Fibroblast of lung (primary cell): ENCODE results near the gene SDCCAG8. TPM values are rescaled to one million over a fixed set of nuclear protein-coding genes. Genes with fewer than 3 reads are reported as not detected.

ENCODE experiments used
- DNase-seq, 2 donors: peaks; one replicate each; pipeline versions ENCODE4 v3.0.0 to v3.0.0-alpha.2; 2010; ENCODE audit warnings: low read depth in 2 of 2
- H2AFZ ChIP-seq: 2 replicates; pipeline ENCODE4 v1.5.1; 2012; ENCODE audit warnings: low read length, control low read depth, inconsistent platforms
- H3K27ac ChIP-seq: 2 replicates; pipeline ENCODE4 v1.5.1; 2011; ENCODE audit warnings: low read length, control low read depth; ENCODE audit not compliant: insufficient read depth
- H3K27me3 ChIP-seq: 2 replicates; pipeline ENCODE4 v1.5.1; 2011; ENCODE audit warnings: mild to moderate bottlenecking, low read length; ENCODE audit not compliant: control insufficient read depth, insufficient read depth
- H3K36me3 ChIP-seq: 2 replicates; pipeline ENCODE4 v1.5.1; 2011; ENCODE audit warnings: low read length; ENCODE audit not compliant: control insufficient read depth, insufficient read depth
- H3K4me1 ChIP-seq: 2 replicates; pipeline ENCODE4 v1.5.1; 2011; ENCODE audit warnings: low read length; ENCODE audit not compliant: control insufficient read depth, insufficient read depth; ENCODE audit errors: extremely low read depth
- H3K4me2 ChIP-seq: 2 replicates; pipeline ENCODE4 v1.5.1; 2011; ENCODE audit warnings: low read length, control low read depth; ENCODE audit not compliant: insufficient read depth; ENCODE audit errors: extremely low read depth
- H3K4me3 ChIP-seq, 4 experiments: fragments of 200-600 bp in 1 of 4; sonication (generic) in 1 of 4; replicated peaks in 1 of 4; 2 replicates each; pipeline ENCODE4 v1.5.1; 2011 to 2016; ENCODE audit warnings: low read length in 4 of 4, low read depth in 3 of 4, mild to moderate bottlenecking in 3 of 4, control low read depth in 2 of 4, inconsistent platforms in 1 of 4, mixed read lengths in 1 of 4; ENCODE audit not compliant: insufficient read depth in 1 of 4; ENCODE audit errors: control extremely low read depth in 1 of 4
- H3K79me2 ChIP-seq: 2 replicates; pipeline ENCODE4 v1.5.1; 2012; ENCODE audit warnings: mild to moderate bottlenecking, low read length, inconsistent platforms; ENCODE audit not compliant: control insufficient read depth, insufficient read depth
- H3K9ac ChIP-seq: 2 replicates; pipeline ENCODE4 v1.5.1; 2011; ENCODE audit warnings: mild to moderate bottlenecking, low read length, control low read depth; ENCODE audit not compliant: insufficient read depth
- H3K9me3 ChIP-seq: 2 replicates; pipeline ENCODE4 v1.5.1; 2012; ENCODE audit warnings: low read depth, low read length; ENCODE audit not compliant: control insufficient read depth, insufficient read depth
- H4K20me1 ChIP-seq: 2 replicates; pipeline ENCODE4 v1.5.1; 2011; ENCODE audit warnings: low read length; ENCODE audit not compliant: control insufficient read depth, insufficient read depth; ENCODE audit errors: extremely low read depth
- EZH2 ChIP-seq: IDR thresholded peaks from 2 replicates; pipeline ENCODE4 v1.5.1; 2012; ENCODE audit warnings: low read length, control low read depth, mild to moderate bottlenecking; ENCODE audit errors: missing control alignments
- polyA plus RNA-seq, 2 donors: library from polyadenylated mRNA; depleted of rRNA in 1 of 2; stranded (reverse) in 1 of 2; unstranded in 1 of 2; fragments of >200 nt; gene quantifications; 2 replicates each; pipeline ENCODE4 v1.2.1, GENCODE V29; 2011 to 2012; ENCODE audit warnings: missing spikeins in 1 of 2
- total RNA-seq: library from RNA; depleted of rRNA; stranded (reverse); fragments of >200 nt; gene quantifications from 2 replicates; pipeline ENCODE4 v1.2.1, GENCODE V29; 2014
- TF ChIP-seq, protein P1 (sequence below), 2 donors: IDR thresholded peaks in 1 of 2; conservative IDR thresholded peaks in 1 of 2; 1 replicate in 1 of 2; 2 replicates in 1 of 2; pipeline ENCODE4 v1.5.1; 2011 to 2012; ENCODE audit warnings: low read length in 2 of 2, control low read depth in 1 of 2, inconsistent platforms in 1 of 2, low read depth in 1 of 2, mild to moderate bottlenecking in 1 of 2

SDCCAG8 gene
- total and polyA plus RNA-seq, 2 donors (not counting 1 experiment from before 2014, with no cell fraction given) = 34.8 to 53.2 TPM

DNA sequence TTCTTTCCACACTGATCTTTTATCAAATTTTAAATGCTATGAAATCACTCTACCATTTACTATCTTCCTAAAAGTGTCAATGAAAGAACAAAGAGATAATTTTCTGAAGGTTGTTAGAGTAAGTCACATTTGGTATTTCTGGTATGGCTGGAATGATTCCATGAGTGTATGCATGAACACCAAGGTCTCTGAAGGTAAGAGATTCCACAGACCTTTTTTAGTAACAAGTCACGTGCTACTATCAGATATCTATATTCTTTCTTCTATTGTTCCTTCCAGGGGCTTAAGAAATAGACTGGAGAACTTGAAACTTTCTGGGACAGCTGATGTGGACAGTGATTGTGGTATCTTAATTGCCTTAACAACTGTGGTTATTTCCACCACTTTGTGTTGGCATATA, 265.0 kb downstream of the SDCCAG8 start:
- Histone ChIP-seq H3K27me3 (no peaks in the 10 kb centered on the region), H3K4me3 (no peak overlapping the region), H3K4me1 (no peaks in the 10 kb centered on the region), H3K9me3 (no peaks in the 10 kb centered on the region), H2AFZ (no peak overlapping the region), H3K27ac (no peak overlapping the region), H4K20me1 (no peaks in the 10 kb centered on the region), H3K79me2 (no peaks in the 10 kb centered on the region), H3K36me3 (no peaks in the 10 kb centered on the region), H3K4me2 (no peak overlapping the region), H3K9ac (no peak overlapping the region)
- peak in 1 of 2 donors; percentile 39 for DNase-seq
- TF ChIP-seq, protein P1, sequence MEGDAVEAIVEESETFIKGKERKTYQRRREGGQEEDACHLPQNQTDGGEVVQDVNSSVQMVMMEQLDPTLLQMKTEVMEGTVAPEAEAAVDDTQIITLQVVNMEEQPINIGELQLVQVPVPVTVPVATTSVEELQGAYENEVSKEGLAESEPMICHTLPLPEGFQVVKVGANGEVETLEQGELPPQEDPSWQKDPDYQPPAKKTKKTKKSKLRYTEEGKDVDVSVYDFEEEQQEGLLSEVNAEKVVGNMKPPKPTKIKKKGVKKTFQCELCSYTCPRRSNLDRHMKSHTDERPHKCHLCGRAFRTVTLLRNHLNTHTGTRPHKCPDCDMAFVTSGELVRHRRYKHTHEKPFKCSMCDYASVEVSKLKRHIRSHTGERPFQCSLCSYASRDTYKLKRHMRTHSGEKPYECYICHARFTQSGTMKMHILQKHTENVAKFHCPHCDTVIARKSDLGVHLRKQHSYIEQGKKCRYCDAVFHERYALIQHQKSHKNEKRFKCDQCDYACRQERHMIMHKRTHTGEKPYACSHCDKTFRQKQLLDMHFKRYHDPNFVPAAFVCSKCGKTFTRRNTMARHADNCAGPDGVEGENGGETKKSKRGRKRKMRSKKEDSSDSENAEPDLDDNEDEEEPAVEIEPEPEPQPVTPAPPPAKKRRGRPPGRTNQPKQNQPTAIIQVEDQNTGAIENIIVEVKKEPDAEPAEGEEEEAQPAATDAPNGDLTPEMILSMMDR (conservative IDR thresholded peaks at IDR 0.05 in 1 of 2, IDR thresholded peaks at IDR 0.05 in 1 of 2; ENCODE audit: low read depth in 1 of 2, low read length in 2 of 2) = no peak
- TF ChIP-seq EZH2 = no peak

DNA sequence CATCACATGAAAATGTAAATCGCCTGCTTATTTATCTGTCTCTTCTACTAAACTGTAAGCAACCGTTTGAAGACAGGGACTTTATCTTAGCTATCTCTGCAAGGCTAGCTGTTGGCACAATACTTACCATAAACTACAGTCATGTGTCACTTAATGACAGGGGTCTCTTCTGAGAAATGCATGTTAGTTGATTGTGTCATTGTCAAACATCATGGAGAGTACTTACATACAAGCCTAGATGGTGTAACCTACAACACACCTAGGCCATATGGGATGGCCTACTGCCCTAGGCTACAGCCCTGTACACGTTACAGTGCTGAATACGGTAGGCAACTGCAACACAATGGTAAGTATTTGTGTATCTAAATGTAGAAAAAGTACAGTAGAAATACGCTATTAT, 267.9 kb downstream of the SDCCAG8 start:
- Histone ChIP-seq H3K36me3 (no peaks in the 10 kb centered on the region), H3K4me1 (no peaks in the 10 kb centered on the region), H3K4me2 (no peak overlapping the region), H3K27me3 (no peaks in the 10 kb centered on the region), H3K79me2 (no peaks in the 10 kb centered on the region), H2AFZ (no peak overlapping the region), H3K9ac (no peak overlapping the region), H3K27ac (no peak overlapping the region), H3K4me3 (no peak overlapping the region), H4K20me1 (no peaks in the 10 kb centered on the region), H3K9me3 (no peaks in the 10 kb centered on the region)
- DNase-seq = no peak
- TF ChIP-seq, protein P1 (conservative IDR thresholded peaks at IDR 0.05 in 1 of 2, IDR thresholded peaks at IDR 0.05 in 1 of 2; ENCODE audit: low read depth in 1 of 2, low read length in 2 of 2) = no peak
- TF ChIP-seq EZH2 = no peak

DNA sequence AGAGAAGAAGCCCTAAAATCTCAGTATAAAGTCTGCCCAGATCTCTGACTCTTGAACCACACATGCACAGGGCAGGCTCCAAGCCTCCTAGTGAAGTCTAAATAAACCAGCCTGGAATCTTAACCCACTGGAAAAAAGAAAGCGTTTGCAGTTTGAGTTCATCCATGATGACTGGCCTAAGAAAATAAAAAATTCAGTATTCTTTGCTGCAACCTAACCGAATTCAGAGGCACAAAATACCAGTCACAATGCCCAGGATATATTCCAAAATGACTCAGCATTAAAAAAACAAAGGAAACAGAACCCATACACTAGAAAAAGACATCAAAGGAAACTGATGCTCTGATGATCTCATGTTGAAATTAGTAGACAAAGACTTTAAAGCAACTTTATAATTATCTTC, 269.2 kb downstream of the SDCCAG8 start:
- no peaks in the 10 kb centered on the region for H3K36me3 ChIP-seq
- no peak overlapping the region for H3K9ac ChIP-seq
- no peaks in the 10 kb centered on the region for H3K4me1 ChIP-seq
- H3K79me2 ChIP-seq = no peaks in the 10 kb centered on the region
- H4K20me1 ChIP-seq = no peaks in the 10 kb centered on the region
- no peak overlapping the region for H2AFZ ChIP-seq
- H3K27me3 ChIP-seq = no peaks in the 10 kb centered on the region
- no peak for TF ChIP-seq EZH2
- TF ChIP-seq, protein P1 (conservative IDR thresholded peaks at IDR 0.05 in 1 of 2, IDR thresholded peaks at IDR 0.05 in 1 of 2; ENCODE audit: low read depth in 1 of 2, low read length in 2 of 2) = no peak
- H3K4me2 ChIP-seq = no peak overlapping the region
- H3K4me3 ChIP-seq = no peak overlapping the region
- no peak overlapping the region for H3K27ac ChIP-seq
- no peaks in the 10 kb centered on the region for H3K9me3 ChIP-seq
- DNase-seq = peak; percentile 63 to 91
